KMS-11 (cell line): Measurements from ENCODE around the gene PPM1K.

Experiments
- H2AFZ ChIP-seq: fragments of 200-600 bp; sonication (generic); 2 replicates; pipeline ENCODE4 v1.6.1; 2016; ENCODE audit warnings: antibody characterized with exemption, mixed run types, low read depth
- H3K27ac ChIP-seq: fragments of 200-600 bp; sonication (generic); 2 replicates; pipeline ENCODE4 v1.6.1; 2016; ENCODE audit warnings: mild to moderate bottlenecking, mixed run types
- H3K27me3 ChIP-seq: fragments of 200-600 bp; sonication (generic); 2 replicates; pipeline ENCODE4 v1.6.1; 2017; ENCODE audit warnings: mild to moderate bottlenecking, low read depth, mixed run types, moderate library complexity; ENCODE audit not compliant: insufficient read depth
- H3K36me3 ChIP-seq: fragments of 200-600 bp; sonication (generic); 2 replicates; pipeline ENCODE4 v1.6.1; 2017; ENCODE audit warnings: mild to moderate bottlenecking, mixed run types; ENCODE audit not compliant: insufficient read depth
- H3K4me1 ChIP-seq: fragments of 200-600 bp; sonication (generic); 2 replicates; pipeline ENCODE4 v1.6.1; 2016; ENCODE audit warnings: mild to moderate bottlenecking, low read depth, mixed run types; ENCODE audit not compliant: poor library complexity, severe bottlenecking
- H3K4me2 ChIP-seq: fragments of 200-600 bp; sonication (generic); 2 replicates; pipeline ENCODE4 v1.7.0; 2016; ENCODE audit warnings: mild to moderate bottlenecking, mixed run types
- H3K4me3 ChIP-seq: fragments of 200-600 bp; sonication (generic); IDR thresholded peaks from 2 replicates; pipeline ENCODE4 v1.6.1; 2017; ENCODE audit warnings: low read depth, low read length, mixed read lengths; ENCODE audit not compliant: insufficient read depth
- H3K79me2 ChIP-seq: fragments of 200-600 bp; sonication (generic); 2 replicates; pipeline ENCODE4 v1.6.1; 2016; ENCODE audit warnings: low read depth, mixed run types; ENCODE audit not compliant: insufficient read depth
- H3K9ac ChIP-seq: fragments of 200-600 bp; sonication (generic); 2 replicates; pipeline ENCODE4 v1.6.1; 2016; ENCODE audit warnings: mild to moderate bottlenecking, mixed run types
- H4K20me1 ChIP-seq: fragments of 200-600 bp; sonication (generic); 2 replicates; pipeline ENCODE4 v1.6.1; 2016; ENCODE audit warnings: mild to moderate bottlenecking, mixed run types; ENCODE audit not compliant: insufficient read depth
- TF ChIP-seq, protein P1 (sequence below): fragments of 200-600 bp; sonication (generic); conservative IDR thresholded peaks from 2 replicates; pipeline ENCODE4 v1.6.1; 2017; ENCODE audit warnings: low read depth, mild to moderate bottlenecking, antibody characterized with exemption, low read length, moderate library complexity, mixed read lengths

Gene PPM1K

DNA sequence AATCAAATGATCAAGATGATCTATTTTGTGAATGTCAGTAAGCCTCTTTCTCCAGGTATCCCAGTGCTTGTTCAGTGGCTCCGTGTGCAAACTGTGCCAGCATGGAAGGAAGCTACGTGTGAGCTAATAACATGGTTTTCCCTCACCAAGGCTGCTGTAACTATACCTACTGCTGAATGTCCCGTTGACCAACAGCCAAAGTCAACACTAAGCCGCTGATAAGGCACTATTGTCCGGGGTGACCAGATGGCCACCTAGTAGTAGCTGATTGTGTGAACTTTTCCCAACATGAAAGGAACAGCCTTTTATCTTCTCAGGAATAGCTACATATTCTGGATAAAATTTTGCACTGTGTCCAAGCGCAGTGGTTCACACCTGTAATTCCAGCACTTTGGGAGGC is 68.0 kb downstream of the PPM1K start:
- no peaks in the 10 kb centered on the region for H4K20me1 ChIP-seq
- no peak overlapping the region for H3K4me2 ChIP-seq
- no peak overlapping the region for H3K9ac ChIP-seq
- H3K79me2 ChIP-seq, result no peaks in the 10 kb centered on the region
- TF ChIP-seq, protein P1, sequence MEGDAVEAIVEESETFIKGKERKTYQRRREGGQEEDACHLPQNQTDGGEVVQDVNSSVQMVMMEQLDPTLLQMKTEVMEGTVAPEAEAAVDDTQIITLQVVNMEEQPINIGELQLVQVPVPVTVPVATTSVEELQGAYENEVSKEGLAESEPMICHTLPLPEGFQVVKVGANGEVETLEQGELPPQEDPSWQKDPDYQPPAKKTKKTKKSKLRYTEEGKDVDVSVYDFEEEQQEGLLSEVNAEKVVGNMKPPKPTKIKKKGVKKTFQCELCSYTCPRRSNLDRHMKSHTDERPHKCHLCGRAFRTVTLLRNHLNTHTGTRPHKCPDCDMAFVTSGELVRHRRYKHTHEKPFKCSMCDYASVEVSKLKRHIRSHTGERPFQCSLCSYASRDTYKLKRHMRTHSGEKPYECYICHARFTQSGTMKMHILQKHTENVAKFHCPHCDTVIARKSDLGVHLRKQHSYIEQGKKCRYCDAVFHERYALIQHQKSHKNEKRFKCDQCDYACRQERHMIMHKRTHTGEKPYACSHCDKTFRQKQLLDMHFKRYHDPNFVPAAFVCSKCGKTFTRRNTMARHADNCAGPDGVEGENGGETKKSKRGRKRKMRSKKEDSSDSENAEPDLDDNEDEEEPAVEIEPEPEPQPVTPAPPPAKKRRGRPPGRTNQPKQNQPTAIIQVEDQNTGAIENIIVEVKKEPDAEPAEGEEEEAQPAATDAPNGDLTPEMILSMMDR, result no peak
- H3K36me3 ChIP-seq, result no peaks in the 10 kb centered on the region
- no peaks in the 10 kb centered on the region for H3K27me3 ChIP-seq
- H2AFZ ChIP-seq, result no peak overlapping the region
- no peak overlapping the region for H3K27ac ChIP-seq
- H3K4me1 ChIP-seq, result peaks cover 5% of the 10 kb centered on the region
- no peak overlapping the region for H3K4me3 ChIP-seq

DNA sequence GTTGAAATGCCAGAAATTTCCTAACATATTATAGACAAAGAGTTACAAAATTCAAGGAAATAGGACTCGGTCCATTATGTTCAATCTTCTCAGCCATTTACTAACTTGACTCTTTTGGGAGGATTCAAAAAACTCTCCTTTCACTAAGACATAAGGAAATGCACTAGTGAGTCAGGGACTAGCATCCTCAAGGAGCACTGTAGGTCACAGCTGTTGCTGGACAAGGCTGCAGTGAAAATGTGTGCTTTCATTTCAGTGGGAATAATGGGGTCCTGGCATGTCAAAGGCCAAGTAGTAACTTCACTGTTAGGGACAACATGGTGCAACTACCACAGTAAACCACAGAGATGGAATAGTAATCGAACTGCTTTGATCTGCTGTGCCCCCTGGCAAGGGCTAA is 69.0 kb downstream of the PPM1K start:
- Histone ChIP-seq H3K4me2 (no peak overlapping the region), H3K79me2 (no peaks in the 10 kb centered on the region), H3K4me1 (peaks cover 6% of the 10 kb centered on the region), H2AFZ (no peak overlapping the region), H3K9ac (no peak overlapping the region), H3K4me3 (no peak overlapping the region), H4K20me1 (no peaks in the 10 kb centered on the region), H3K27ac (no peak overlapping the region), H3K36me3 (no peaks in the 10 kb centered on the region), H3K27me3 (no peaks in the 10 kb centered on the region)
- TF ChIP-seq, protein P1, result no peak

DNA sequence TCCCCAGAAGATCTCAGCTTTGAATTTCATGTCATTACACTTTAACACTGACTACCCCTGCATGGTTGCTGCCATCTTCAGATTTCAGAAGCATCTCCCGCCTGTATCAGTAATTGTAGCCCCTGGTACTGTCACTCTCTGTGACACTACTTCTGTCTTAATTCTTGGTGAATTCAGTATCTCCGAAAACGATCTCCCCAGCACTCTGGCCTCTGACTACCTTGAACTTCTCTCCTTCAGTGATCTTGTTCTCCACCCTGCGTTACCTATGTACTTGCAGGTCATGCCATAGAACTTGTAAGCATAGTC is 72.2 kb downstream of the PPM1K start:
- H3K79me2 ChIP-seq, result no peaks in the 10 kb centered on the region
- no peaks in the 10 kb centered on the region for H3K27me3 ChIP-seq
- H3K36me3 ChIP-seq, result no peaks in the 10 kb centered on the region
- TF ChIP-seq, protein P1, result peak; percentile 42; the same call in 1 of the 2 replicates
- no peak overlapping the region for H3K4me3 ChIP-seq
- H4K20me1 ChIP-seq, result no peaks in the 10 kb centered on the region
- H3K4me2 ChIP-seq, result no peak overlapping the region
- no peak overlapping the region for H3K9ac ChIP-seq
- peaks cover 6% of the 10 kb centered on the region for H3K4me1 ChIP-seq
- H2AFZ ChIP-seq, result peak overlapping the region; percentile 10; the same call in 1 of the 2 replicates
- no peak overlapping the region for H3K27ac ChIP-seq

DNA sequence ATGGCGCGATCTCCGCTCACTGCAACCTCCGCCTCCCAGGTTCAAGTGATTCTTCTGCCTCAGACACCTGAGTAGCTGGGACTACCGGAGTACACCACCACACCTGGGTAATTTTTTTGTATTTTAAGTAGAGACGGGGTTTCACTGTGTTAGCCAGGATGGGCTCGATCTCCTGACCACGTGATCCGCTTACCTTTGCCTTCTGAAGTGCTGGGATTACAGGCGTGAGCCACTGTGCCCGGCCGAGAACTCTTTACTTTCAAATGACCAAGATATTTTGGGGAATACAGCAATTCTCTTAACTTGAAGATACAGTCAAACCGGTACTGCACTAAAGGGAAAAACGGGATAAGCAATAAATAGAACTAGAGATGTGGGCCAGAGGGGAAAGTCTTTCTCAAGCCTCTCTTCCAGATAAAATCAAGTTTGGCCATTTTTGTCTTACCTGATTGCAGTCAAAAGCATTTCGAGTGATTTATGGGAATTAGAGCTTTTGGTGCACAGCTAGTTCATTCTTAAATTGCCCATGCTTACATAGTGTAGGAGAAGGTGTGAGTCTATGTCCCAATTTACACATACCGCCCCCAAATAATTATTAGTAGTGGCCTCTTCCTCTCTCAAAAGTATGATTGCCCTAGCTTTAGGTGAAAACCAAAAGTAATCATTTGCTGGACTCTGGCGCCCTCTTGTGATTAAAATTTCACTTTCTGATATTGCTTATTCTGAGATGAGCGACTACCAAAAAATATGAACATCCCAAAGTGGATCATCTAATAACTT is 72.7 kb downstream of the PPM1K start:
- H3K4me1 ChIP-seq, result peaks cover 6% of the 10 kb centered on the region
- H3K4me3 ChIP-seq, result no peak overlapping the region
- H3K36me3 ChIP-seq, result no peaks in the 10 kb centered on the region
- peak overlapping the region; percentile 5; the same call in 1 of the 2 replicates for H3K4me2 ChIP-seq
- no peaks in the 10 kb centered on the region for H3K79me2 ChIP-seq
- no peak overlapping the region for H3K27ac ChIP-seq
- TF ChIP-seq, protein P1, result peak; percentile 91
- no peak overlapping the region for H3K9ac ChIP-seq
- no peaks in the 10 kb centered on the region for H3K27me3 ChIP-seq
- no peaks in the 10 kb centered on the region for H4K20me1 ChIP-seq
- H2AFZ ChIP-seq, result peak overlapping the region; percentile 10; the same call in 1 of the 2 replicates
